Measurements from ENCODE around the gene NLGN1.

The NLGN1 gene

DNA sequence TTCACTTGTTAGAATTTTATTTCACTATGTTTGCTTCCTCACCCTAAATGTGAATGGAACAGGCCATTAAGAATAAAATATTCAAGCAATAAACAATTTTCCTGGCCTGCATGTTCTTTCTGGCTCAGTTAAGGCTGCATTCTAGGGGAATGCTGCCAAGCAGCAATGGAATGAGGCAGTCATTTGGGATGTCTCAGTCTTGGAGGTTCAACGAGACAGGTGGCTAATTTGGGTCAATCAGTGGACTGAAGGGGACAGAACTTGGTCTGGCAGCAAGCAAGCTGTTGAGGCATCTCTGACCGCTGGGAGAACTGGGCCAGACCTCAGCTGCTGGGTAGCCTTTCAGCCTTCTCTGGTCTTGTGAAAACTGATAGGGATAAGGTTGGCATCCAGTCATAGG lies 241.6 kb downstream of the NLGN1 start:
- DNase-seq (ENCODE audit: low read depth) = no peak
- no peak overlapping the region for H3K4me3 ChIP-seq (ENCODE audit: control insufficient read depth, low read depth, low read length)
- TF ChIP-seq, protein P1, sequence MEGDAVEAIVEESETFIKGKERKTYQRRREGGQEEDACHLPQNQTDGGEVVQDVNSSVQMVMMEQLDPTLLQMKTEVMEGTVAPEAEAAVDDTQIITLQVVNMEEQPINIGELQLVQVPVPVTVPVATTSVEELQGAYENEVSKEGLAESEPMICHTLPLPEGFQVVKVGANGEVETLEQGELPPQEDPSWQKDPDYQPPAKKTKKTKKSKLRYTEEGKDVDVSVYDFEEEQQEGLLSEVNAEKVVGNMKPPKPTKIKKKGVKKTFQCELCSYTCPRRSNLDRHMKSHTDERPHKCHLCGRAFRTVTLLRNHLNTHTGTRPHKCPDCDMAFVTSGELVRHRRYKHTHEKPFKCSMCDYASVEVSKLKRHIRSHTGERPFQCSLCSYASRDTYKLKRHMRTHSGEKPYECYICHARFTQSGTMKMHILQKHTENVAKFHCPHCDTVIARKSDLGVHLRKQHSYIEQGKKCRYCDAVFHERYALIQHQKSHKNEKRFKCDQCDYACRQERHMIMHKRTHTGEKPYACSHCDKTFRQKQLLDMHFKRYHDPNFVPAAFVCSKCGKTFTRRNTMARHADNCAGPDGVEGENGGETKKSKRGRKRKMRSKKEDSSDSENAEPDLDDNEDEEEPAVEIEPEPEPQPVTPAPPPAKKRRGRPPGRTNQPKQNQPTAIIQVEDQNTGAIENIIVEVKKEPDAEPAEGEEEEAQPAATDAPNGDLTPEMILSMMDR (conservative IDR thresholded peaks at IDR 0.05; ENCODE audit: control insufficient read depth, insufficient read depth, low read depth, low read length) = no peak

DNA sequence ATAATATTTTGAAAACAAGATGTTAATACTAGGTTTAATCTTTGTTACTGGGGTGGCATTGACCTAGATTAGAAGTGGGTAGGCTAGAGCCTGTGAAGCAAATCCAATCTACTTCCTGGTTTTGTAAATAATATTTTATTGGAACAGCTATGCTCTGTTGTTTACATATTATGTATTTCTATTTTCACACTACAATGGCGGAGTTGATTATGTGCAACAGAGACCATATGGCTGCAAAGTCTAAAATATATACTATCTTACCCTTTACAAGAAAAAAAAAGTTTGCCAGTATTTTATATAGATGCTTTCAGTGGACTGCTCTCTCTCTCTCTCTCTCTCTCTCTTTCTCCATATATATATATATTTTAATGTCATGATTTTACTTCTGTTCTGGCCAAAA lies 244.2 kb downstream of the NLGN1 start:
- TF ChIP-seq, protein P1 (conservative IDR thresholded peaks at IDR 0.05; ENCODE audit: control insufficient read depth, insufficient read depth, low read depth, low read length) = no peak
- no peak overlapping the region for H3K4me3 ChIP-seq (ENCODE audit: control insufficient read depth, low read depth, low read length)
- no peak for DNase-seq (ENCODE audit: low read depth)

DNA sequence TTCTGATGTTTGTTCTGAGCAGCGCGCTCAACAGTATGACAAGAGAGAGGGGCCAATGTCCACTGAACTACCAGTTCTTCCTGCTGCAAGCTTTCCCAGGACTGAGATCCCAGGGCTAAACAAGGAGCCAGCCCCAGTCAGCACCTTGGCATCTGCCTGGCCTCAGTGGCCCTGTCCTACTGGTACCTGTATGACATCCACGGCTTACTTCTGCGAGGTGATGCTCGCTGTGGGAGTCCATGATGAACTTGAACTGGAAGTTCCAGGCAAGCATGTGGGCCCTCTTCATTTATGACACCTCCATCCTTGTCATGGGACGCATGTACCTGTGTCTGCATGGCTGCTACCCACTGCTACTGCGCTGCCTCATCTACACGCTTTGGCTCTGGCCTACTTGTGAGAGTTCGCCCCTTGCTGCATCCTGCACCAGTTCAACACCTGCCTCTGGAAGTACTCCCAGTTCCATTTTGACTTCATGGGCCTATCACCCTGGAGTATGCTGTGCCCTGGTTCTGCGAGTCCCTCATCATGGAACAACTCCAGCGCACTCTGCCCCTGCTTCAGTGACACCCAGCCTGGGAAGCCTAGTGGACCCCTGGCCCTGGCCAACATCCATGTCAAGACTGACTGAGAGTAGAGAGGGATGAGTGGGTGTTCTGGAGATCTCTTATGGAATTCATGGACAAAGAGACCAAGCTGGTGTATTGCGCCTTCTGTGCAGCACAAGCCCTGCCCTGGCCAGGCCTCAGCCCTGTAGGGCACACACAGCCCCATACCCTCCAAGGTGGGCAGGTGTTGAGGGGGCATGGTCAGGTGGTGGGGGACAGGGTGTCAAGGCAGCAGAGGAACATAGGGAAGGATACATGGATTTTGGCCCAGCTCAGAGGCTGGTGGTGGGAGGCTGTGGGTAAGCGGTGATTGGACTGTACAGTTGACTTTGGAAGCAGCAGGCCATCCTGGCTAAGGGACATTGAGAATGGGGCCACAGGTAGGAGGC lies 246.8 kb downstream of the NLGN1 start:
- TF ChIP-seq, protein P1 (conservative IDR thresholded peaks at IDR 0.05; ENCODE audit: control insufficient read depth, insufficient read depth, low read depth, low read length) = no peak
- no peak for DNase-seq (ENCODE audit: low read depth)
- no peak overlapping the region for H3K4me3 ChIP-seq (ENCODE audit: control insufficient read depth, low read depth, low read length)

DNA sequence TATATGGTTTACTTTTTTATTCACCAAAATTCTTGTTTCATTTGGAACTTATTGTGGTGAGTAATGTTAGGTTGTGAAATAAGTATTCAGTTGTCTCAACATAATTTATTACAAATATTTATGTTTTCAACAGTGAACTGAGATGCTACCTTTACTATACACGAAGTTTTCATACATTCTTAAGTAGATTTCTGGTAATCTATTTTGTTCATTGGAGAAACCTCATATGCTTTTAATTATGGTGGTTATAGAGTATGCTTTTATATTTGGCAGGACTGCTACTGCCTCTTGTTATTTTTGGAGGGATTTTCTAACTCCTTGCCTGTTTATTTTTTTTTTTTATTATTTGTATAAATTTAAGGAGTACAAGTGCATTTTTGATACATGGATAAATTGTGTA lies 253.1 kb downstream of the NLGN1 start:
- no peak overlapping the region for H3K4me3 ChIP-seq (ENCODE audit: control insufficient read depth, low read depth, low read length)
- TF ChIP-seq, protein P1 (conservative IDR thresholded peaks at IDR 0.05; ENCODE audit: control insufficient read depth, insufficient read depth, low read depth, low read length) = no peak
- peak; percentile 25 for DNase-seq (ENCODE audit: low read depth)

DNA sequence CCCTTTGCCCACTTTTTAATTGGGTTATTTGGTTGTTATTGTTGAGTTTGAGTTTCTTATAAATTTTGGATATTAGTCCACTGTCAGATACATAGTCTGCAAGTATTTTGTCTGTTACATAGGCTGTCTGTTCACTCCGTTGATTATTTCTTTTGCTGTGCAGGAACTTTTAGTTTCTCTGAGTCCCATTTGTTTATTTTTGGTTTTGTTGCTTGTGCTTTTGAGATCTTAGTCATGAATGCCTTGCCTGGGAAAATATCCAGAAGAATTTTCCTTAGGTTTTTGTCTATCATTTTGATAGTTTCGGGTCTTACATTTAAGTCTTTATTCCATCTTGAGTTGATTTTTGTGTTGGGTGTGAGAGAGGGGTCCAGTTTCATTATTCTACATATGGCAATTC lies 254.5 kb downstream of the NLGN1 start:
- DNase-seq (ENCODE audit: low read depth) = no peak
- no peak overlapping the region for H3K4me3 ChIP-seq (ENCODE audit: control insufficient read depth, low read depth, low read length)
- TF ChIP-seq, protein P1 (conservative IDR thresholded peaks at IDR 0.05; ENCODE audit: control insufficient read depth, insufficient read depth, low read depth, low read length) = no peak

DNA sequence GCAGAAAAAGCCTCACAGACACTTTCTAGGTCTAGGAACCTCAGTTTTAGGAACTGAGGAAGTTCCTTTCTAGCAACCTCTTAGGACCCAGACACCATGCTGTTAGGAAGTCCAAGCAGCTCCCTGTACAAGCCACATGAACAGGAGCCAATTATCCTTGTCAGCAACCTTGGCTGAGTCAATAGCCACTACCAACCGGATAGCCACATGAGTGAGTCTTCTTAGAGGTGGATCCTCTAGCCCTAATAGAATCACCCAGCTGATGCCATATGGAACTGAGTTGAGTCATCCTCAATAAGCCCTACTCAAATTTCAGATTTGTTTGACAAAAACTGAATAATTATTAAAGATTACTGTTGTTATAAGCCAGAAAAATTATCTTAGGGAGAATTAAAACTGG lies 256.2 kb downstream of the NLGN1 start:
- TF ChIP-seq, protein P1 (conservative IDR thresholded peaks at IDR 0.05; ENCODE audit: control insufficient read depth, insufficient read depth, low read depth, low read length) = no peak
- DNase-seq (ENCODE audit: low read depth) = peak; percentile 61
- no peak overlapping the region for H3K4me3 ChIP-seq (ENCODE audit: control insufficient read depth, low read depth, low read length)
